Kidney (tissue), 14 donors: Measurements from ENCODE around the gene ACIN1. TPM values are rescaled to one million over a fixed set of nuclear protein-coding genes. Genes with fewer than 3 reads are reported as not detected.

Source experiments
- DNase-seq, 5 donors: peaks; one replicate each; pipeline ENCODE4 v3.0.0-alpha.2; 2013 to 2020
- FAIRE-seq: peaks from 2 replicates; lab custom pipeline; 2012; peaks lifted over from hg19 to GRCh38; lab: Jason Lieb, UNC
- H3K27ac ChIP-seq, 2 donors: one replicate each; pipeline ENCODE4 v1.7.0; 2013; ENCODE audit warnings: low read depth in 2 of 2, low read length in 2 of 2, inconsistent platforms in 1 of 2
- H3K27me3 ChIP-seq: one replicate; pipeline ENCODE4 v1.7.1; 2013; ENCODE audit warnings: low read length, inconsistent platforms; ENCODE audit not compliant: control insufficient read depth, insufficient read depth
- H3K36me3 ChIP-seq, 3 donors: one replicate each; pipeline versions ENCODE4 v1.7.0 to v1.7.1; 2013; ENCODE audit warnings: low read length in 3 of 3, control low read depth in 1 of 3, inconsistent platforms in 1 of 3; ENCODE audit not compliant: insufficient read depth in 3 of 3, control insufficient read depth in 2 of 3
- H3K4me1 ChIP-seq, 3 donors: one replicate each; pipeline versions ENCODE4 v1.7.0 to v1.7.1; 2013; ENCODE audit warnings: low read length in 3 of 3, inconsistent platforms in 1 of 3, low read depth in 1 of 3; ENCODE audit not compliant: control insufficient read depth in 2 of 3, insufficient read depth in 2 of 3
- H3K4me3 ChIP-seq, 3 donors: one replicate each; pipeline versions ENCODE4 v1.7.0 to v1.8.1; 2013; ENCODE audit warnings: low read length in 3 of 3, control low read depth in 1 of 3, inconsistent platforms in 1 of 3
- H3K9ac ChIP-seq, 3 donors: one replicate each; pipeline versions ENCODE4 v1.7.0 to v1.7.1; 2013; ENCODE audit warnings: low read length in 3 of 3, control low read depth in 1 of 3, inconsistent platforms in 1 of 3
- H3K9me3 ChIP-seq, 3 donors: one replicate each; pipeline versions ENCODE4 v1.7.0 to v1.7.1; 2013; ENCODE audit warnings: low read length in 3 of 3, control low read depth in 1 of 3, inconsistent platforms in 1 of 3; ENCODE audit not compliant: control insufficient read depth in 2 of 3, insufficient read depth in 1 of 3
- CTCF ChIP-seq: IDR thresholded peaks from 3 replicates; pipeline ENCODE4 v1.5.1; 2012; ENCODE audit warnings: mild to moderate bottlenecking, moderate library complexity, borderline replicate concordance; ENCODE audit not compliant: insufficient read depth; ENCODE audit errors: extremely low read depth
- intact Hi-C: fragments of 100-400 bp; cut with DNase I; formaldehyde crosslinking; loops from one replicate; pipeline ENCODE4 v1.11.1; 2022
- polyA plus RNA-seq: library from polyadenylated mRNA; stranded (reverse); fragments of 350-450 nt; fragmentation: Illumina TruSeq; extraction: RNeasy Lipid Tissue Mini Kit (QIAGEN cat#74804); gene quantifications from one replicate; pipeline ENCODE4 v1.2.3, GENCODE V29; 2014; ENCODE audit warnings: low read depth, low replicate concordance; ENCODE audit not compliant: insufficient read depth
- total RNA-seq: library from RNA; stranded (reverse); fragmentation: NEBNext Ultra II Directional; extraction: Animal tissue kit (Norgen Biotek cat#: 25700); gene quantifications from one replicate; pipeline ENCODE4 v1.2.1, GENCODE V29; 2021
- donor health status: control.
- donor health status: control.
- donor health status: control.
- donor health status: control.
- donor health status: control.
- donor health status: DM: yes; HTN: yes; CAD: no.
- donor health status: Normal renal cell carcinoma (clear cell type).

Gene ACIN1
- total and polyA plus RNA-seq, 2 donors from 2014 or later: 54.9 to 150 TPM

DNA sequence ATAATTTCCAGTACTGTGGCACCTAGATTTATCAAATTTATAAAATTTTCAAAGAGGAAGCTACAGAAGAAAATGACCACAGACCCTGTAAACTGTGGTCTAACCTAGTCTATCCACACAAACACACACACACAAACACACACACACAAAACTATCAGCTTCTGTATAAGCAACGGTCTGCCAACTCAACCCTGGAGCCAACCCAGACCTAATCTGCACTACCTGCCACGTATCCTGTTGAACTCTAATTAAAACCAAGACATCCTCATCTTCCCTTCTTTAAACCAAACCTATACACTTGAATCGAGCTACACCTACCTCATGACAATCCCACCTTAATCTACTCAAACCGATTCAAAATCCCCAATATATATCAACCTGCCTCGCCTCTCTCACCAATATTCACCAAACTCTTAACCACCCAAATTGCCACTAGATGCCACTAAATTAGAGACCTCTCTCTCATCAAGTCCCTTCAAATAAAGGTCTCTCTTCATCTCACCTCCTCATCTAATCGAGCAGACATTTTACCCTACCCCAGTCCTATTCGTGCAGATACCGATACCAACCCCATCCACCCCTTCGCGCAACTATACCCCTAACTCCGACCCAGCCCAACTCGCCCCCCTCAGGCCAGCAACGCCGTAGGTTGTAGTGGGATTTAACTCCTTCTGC, 808 bp downstream of the ACIN1 start:
- Histone ChIP-seq H3K4me3 (peak overlapping the region; percentile 79 to 97 (median 97)), H3K9me3 (no peaks in the 10 kb centered on the region), H3K36me3 (peaks cover 15 to 26% (median 24%) of the 10 kb centered on the region in 3 donors), H3K4me1 (peaks cover 0 to 7% (median 2%) of the 10 kb centered on the region in 3 donors), H3K9ac (peak overlapping the region; percentile 80 to 99 (median 94)), H3K27ac (peak overlapping the region; percentile 98 to 99), H3K27me3 (no peaks in the 10 kb centered on the region)
- intact Hi-C loops: no loop called here
- TF ChIP-seq CTCF: no peak
- FAIRE-seq (no peak), DNase-seq (no peak)

- DNase-seq (no peak), FAIRE-seq (no peak)
- H3K36me3 ChIP-seq: peaks cover 13 to 28% (median 20%) of the 10 kb centered on the region in 3 donors
- no peak for TF ChIP-seq CTCF
- intact Hi-C loops: no loop called here
- peak overlapping the region in 2 of 3 donors; percentile 80 to 99 for H3K9ac ChIP-seq
- H3K4me1 ChIP-seq: peaks cover 0 to 7% (median 2%) of the 10 kb centered on the region in 3 donors
- peak overlapping the region in 2 of 3 donors; percentile 79 to 97 for H3K4me3 ChIP-seq
- H3K9me3 ChIP-seq: no peaks in the 10 kb centered on the region
- no peaks in the 10 kb centered on the region for H3K27me3 ChIP-seq
- H3K27ac ChIP-seq: no peak overlapping the region
These were observed 1.4 kb downstream of the ACIN1 start for GRCh38 chr14:23093526-23093925.

DNA sequence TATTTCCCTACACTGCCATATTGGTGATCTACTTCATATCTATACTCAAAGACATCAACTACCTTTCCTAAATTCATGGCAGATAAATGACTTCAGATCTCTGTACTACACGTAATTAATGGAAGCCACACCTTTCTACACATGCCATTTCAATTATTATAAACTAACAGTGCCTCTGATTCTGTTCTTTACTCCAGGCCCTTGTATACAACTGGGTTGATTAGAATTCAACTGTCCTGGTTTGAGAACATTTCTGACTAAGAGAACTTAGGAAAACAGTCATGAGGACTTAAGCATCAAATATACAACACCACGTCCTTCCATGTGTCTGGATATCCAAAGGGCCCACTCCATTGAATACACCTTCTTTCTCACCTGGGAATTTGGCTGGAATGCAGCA, 1.8 kb downstream of the ACIN1 start:
- intact Hi-C loops: no loop called here

More for the DNA sequence above, 1.8 kb downstream of the ACIN1 start:
- no peak for TF ChIP-seq CTCF
- H3K27me3 ChIP-seq: no peaks in the 10 kb centered on the region
- FAIRE-seq: no peak
- H3K9me3 ChIP-seq: no peaks in the 10 kb centered on the region
- H3K4me1 ChIP-seq: peaks cover 0 to 7% (median 2%) of the 10 kb centered on the region in 3 donors
- H3K36me3 ChIP-seq: peaks cover 13 to 26% (median 19%) of the 10 kb centered on the region in 3 donors
- peak overlapping the region in 2 of 3 donors; percentile 79 to 97 for H3K4me3 ChIP-seq
- no peak overlapping the region for H3K27ac ChIP-seq
- no peak for DNase-seq
- H3K9ac ChIP-seq: no peak overlapping the region
